Endothelial cell of umbilical vein (primary cell): Measurements from ENCODE around the gene INPP5A. TPM values are rescaled to one million over a fixed set of nuclear protein-coding genes. Genes with fewer than 3 reads are reported as not detected.

Source experiments
- BruUV-seq: library from RNA; stranded (reverse); fragments of 400-500 nt; replicated peaks from 2 replicates; lab custom pipeline; 2021; lab: Mats Ljungman, UMichigan
- CTCF ChIA-PET: fragments of 300-600, 350-600 bp; sonication (Branson Sonifier 250); formaldehyde crosslinking; loops from one replicate; lab custom pipeline; 2021; ENCODE audit warnings: antibody characterized with exemption, inconsistent platforms; lab: Charles Lee
- POLR2A ChIA-PET: fragments of 300-600, 350-600 bp; sonication (Branson Sonifier 250); formaldehyde crosslinking; loops from one replicate; lab custom pipeline; 2021; ENCODE audit warnings: antibody characterized with exemption, inconsistent platforms; lab: Charles Lee
- DNase-seq: peaks from one replicate; pipeline ENCODE4 v3.0.0-alpha.2; 2011; ENCODE audit warnings: low read depth, low spot score
- FAIRE-seq: peaks from 2 replicates; lab custom pipeline; 2011; peaks lifted over from hg19 to GRCh38; lab: Jason Lieb, UNC
- H2AFZ ChIP-seq: 2 replicates; pipeline ENCODE4 v1.6.0; 2012; ENCODE audit warnings: low read depth, low read length, control low read depth, inconsistent platforms
- H3K27ac ChIP-seq: 2 replicates; pipeline ENCODE4 v1.5.1; 2011; ENCODE audit warnings: low read depth, mild to moderate bottlenecking, control low read depth, low read length, moderate library complexity; ENCODE audit not compliant: insufficient read depth
- H3K27me3 ChIP-seq, 2 experiments: 2 replicates each; pipeline versions ENCODE4 v1.6.0 to v1.6.1; 2011; ENCODE audit warnings: low read length in 2 of 2, mixed read lengths in 1 of 2; ENCODE audit not compliant: control insufficient read depth in 2 of 2, insufficient read depth in 2 of 2
- H3K36me3 ChIP-seq, 2 experiments: 2 replicates in 1 of 2; 3 replicates in 1 of 2; pipeline ENCODE4 v1.5.1; 2011; ENCODE audit warnings: low read length in 2 of 2, mild to moderate bottlenecking in 1 of 2, moderate library complexity in 1 of 2; ENCODE audit not compliant: control insufficient read depth in 2 of 2, insufficient read depth in 2 of 2; ENCODE audit errors: extremely low read depth in 1 of 2
- H3K4me1 ChIP-seq: 3 replicates; pipeline ENCODE4 v1.5.1; 2011; ENCODE audit warnings: mild to moderate bottlenecking, low read length; ENCODE audit not compliant: control insufficient read depth, insufficient read depth; ENCODE audit errors: extremely low read depth
- H3K4me2 ChIP-seq: 2 replicates; pipeline ENCODE4 v1.6.1; 2011; ENCODE audit warnings: low read length, control low read depth, mixed read lengths; ENCODE audit not compliant: insufficient read depth
- H3K4me3 ChIP-seq, 3 experiments: fragments of 200-600 bp in 1 of 3; sonication (generic), shearing (Covaris generic) in 1 of 3; replicated peaks in 1 of 3; 2 replicates each; pipeline ENCODE4 v1.5.1; 2011 to 2016; ENCODE audit warnings: control low read depth in 3 of 3, low read length in 3 of 3, mild to moderate bottlenecking in 2 of 3, inconsistent platforms in 1 of 3, low read depth in 1 of 3, moderate library complexity in 1 of 3; ENCODE audit not compliant: insufficient read depth in 1 of 3
- H3K79me2 ChIP-seq: 2 replicates; pipeline ENCODE4 v1.6.0; 2012; ENCODE audit warnings: low read length, inconsistent platforms; ENCODE audit not compliant: control insufficient read depth, insufficient read depth
- H3K9ac ChIP-seq: replicated peaks from 2 replicates; pipeline ENCODE3; 2011; ENCODE audit warnings: low read length, control low read depth; ENCODE audit not compliant: insufficient read depth; ENCODE audit errors: extremely low read depth
- H3K9me1 ChIP-seq: replicated peaks from 3 replicates; pipeline ENCODE4 v1.6.0; 2011; ENCODE audit warnings: mild to moderate bottlenecking, low read length; ENCODE audit not compliant: control insufficient read depth, insufficient read depth; ENCODE audit errors: extremely low read depth
- H3K9me3 ChIP-seq: replicated peaks from 2 replicates; pipeline ENCODE4 v1.5.1; 2012; ENCODE audit warnings: low read length, inconsistent platforms; ENCODE audit not compliant: control insufficient read depth, insufficient read depth
- H4K20me1 ChIP-seq: replicated peaks from 2 replicates; pipeline ENCODE3; 2011; ENCODE audit warnings: mild to moderate bottlenecking, low read length; ENCODE audit not compliant: control insufficient read depth, insufficient read depth; ENCODE audit errors: extremely low read depth
- EZH2 ChIP-seq: IDR thresholded peaks from 2 replicates; pipeline ENCODE4 v1.6.1; 2012; ENCODE audit warnings: borderline replicate concordance, low read depth, mild to moderate bottlenecking, moderate library complexity, low read length, inconsistent platforms; ENCODE audit not compliant: severe bottlenecking
- FOS ChIP-seq: IDR thresholded peaks from 2 replicates; pipeline ENCODE4 v1.6.1; 2011; ENCODE audit warnings: mild to moderate bottlenecking, low read length, moderate library complexity, borderline replicate concordance; ENCODE audit not compliant: insufficient read depth
- GATA2 ChIP-seq: IDR thresholded peaks from 2 replicates; pipeline ENCODE4 v1.7.0; 2011; ENCODE audit warnings: low read depth, mild to moderate bottlenecking, moderate library complexity, mixed read lengths, low read length; ENCODE audit not compliant: insufficient read length, insufficient read depth
- JUN ChIP-seq: IDR thresholded peaks from 2 replicates; pipeline ENCODE4 v1.6.1; 2011; ENCODE audit warnings: borderline replicate concordance, low read depth; ENCODE audit not compliant: insufficient read length, insufficient read depth
- MYC ChIP-seq: IDR thresholded peaks from one replicate; pipeline ENCODE4 v1.6.1; 2011; ENCODE audit warnings: mild to moderate bottlenecking, low read depth, low read length
- POLR2A ChIP-seq: IDR thresholded peaks from 2 replicates; pipeline ENCODE4 v1.6.1; 2012; ENCODE audit warnings: low read depth, mild to moderate bottlenecking, control low read depth, low read length
- POLR2AphosphoS5 ChIP-seq: IDR thresholded peaks from 2 replicates; pipeline ENCODE4 v1.6.1; 2012; ENCODE audit warnings: low read depth, mild to moderate bottlenecking, control low read depth, low read length, moderate library complexity; ENCODE audit not compliant: insufficient read depth
- dilution Hi-C: fragments of 300-500 bp; cut with MboI; formaldehyde crosslinking; loops from one replicate; pipeline ENCODE4 v1.15.0; 2019; ENCODE audit warnings: low sequenced_read_pairs; ENCODE audit not compliant: extremely low pct_ligation_motif_present
- intact Hi-C: fragments of 100-400 bp; cut with micrococcal nuclease; formaldehyde crosslinking; loops from one replicate; pipeline ENCODE4 v1.10.0; 2022
- polyA plus RNA-seq, 4 experiments: library from polyadenylated mRNA; depleted of rRNA in 3 of 4; stranded (reverse) in 3 of 4; unstranded in 1 of 4; fragments of >200 nt; gene quantifications; 2 replicates each; pipeline versions ENCODE4 v1.2.1 to v1.2.3, GENCODE V29; 2011 to 2012; ENCODE audit warnings: missing spikeins in 1 of 4
- total RNA-seq: library from RNA; stranded (reverse); gene quantifications from 2 replicates; pipeline ENCODE4 v1.2.3, GENCODE V29; 2021
- TF ChIP-seq, protein P1 (sequence below): IDR thresholded peaks from 2 replicates; pipeline ENCODE4 v1.6.1; 2011; ENCODE audit not compliant: insufficient read depth, insufficient read length
- TF ChIP-seq, protein P2 (sequence below), 2 donors: IDR thresholded peaks; 1 replicate in 1 of 2; 2 replicates in 1 of 2; pipeline ENCODE4 v1.5.1; 2011; ENCODE audit warnings: low read length in 2 of 2, mild to moderate bottlenecking in 2 of 2, moderate library complexity in 2 of 2, control low read depth in 1 of 2, inconsistent platforms in 1 of 2, low read depth in 1 of 2; ENCODE audit not compliant: insufficient read depth in 1 of 2; ENCODE audit errors: extremely low read depth in 1 of 2

The INPP5A gene
- total and polyA plus RNA-seq, 2 donors (not counting 3 experiments of a cell fraction or from before 2014, with no cell fraction given): 22.9 to 33.2 TPM

DNA sequence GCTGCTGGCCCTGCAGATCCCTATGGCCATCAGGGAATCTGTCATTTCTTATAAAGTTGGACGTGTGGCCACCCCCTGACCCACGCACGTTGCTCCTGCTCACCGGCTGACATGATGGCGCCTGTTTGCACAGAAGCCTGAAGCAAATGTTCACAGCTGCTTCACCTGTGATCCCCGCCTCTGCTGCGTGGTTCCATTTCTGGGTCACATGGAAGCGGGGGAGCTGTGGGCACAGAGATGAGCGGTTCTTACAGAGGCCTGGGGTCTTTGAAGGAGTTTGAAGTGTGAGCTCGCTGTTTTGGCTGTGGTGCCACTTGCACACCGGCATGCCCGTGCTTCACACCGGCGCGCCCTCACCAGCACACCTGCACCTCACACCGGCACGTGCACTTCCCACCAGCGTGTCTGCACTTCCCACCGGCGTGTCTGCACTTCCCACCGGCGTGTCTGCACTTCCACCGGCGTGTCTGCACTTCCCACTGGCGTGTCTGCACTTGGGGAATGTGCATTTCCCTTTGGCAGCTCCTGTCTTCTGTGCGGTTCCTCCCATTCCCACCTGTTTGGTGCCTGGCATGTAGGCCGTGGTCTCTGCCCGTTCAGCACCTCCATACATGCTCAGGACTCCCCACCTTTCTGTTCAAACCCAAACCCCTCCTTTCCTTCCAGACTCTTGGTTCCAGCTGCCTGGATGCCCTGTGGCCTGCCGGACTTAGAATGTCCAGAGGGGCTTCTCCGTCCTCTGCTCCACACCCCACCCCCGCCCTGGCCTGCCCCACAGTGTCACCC is 86.7 kb downstream of the INPP5A start:
- intact Hi-C loops: no loop called here
- H3K4me1 ChIP-seq: peaks cover 12% of the 10 kb centered on the region
- DNase-seq (no peak), FAIRE-seq (no peak)
- no peak overlapping the region for H2AFZ ChIP-seq
- no peaks in the 10 kb centered on the region for H4K20me1 ChIP-seq
- no peak overlapping the region for H3K4me2 ChIP-seq
- ChIA-PET CTCF (interaction anchor here (0.7 to 2.6 kb wide), 3 partner anchors 10 to 164 kb away, joined by 4 to 9 read pairs (median 4); no protein-coding TSS in a partner anchor), POLR2A (no interaction called here)
- H3K9ac ChIP-seq: no peak overlapping the region
- no peaks in the 10 kb centered on the region for H3K9me1 ChIP-seq
- dilution Hi-C loops: no loop called here
- H3K9me3 ChIP-seq: no peaks in the 10 kb centered on the region
- no peak overlapping the region for H3K4me3 ChIP-seq
- H3K27me3 ChIP-seq: no peaks in the 10 kb centered on the region
- BruUV-seq: no TSS peak
- no peak overlapping the region for H3K27ac ChIP-seq
- H3K36me3 ChIP-seq: no peaks in the 10 kb centered on the region
- no peaks in the 10 kb centered on the region for H3K79me2 ChIP-seq
- TF ChIP-seq POLR2AphosphoS5 (no peak), JUN (no peak), GATA2 (no peak), FOS (no peak), POLR2A (no peak), MYC (no peak), EZH2 (no peak)
- TF ChIP-seq, protein P1, sequence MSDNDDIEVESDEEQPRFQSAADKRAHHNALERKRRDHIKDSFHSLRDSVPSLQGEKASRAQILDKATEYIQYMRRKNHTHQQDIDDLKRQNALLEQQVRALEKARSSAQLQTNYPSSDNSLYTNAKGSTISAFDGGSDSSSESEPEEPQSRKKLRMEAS: no peak
- TF ChIP-seq, protein P2, sequence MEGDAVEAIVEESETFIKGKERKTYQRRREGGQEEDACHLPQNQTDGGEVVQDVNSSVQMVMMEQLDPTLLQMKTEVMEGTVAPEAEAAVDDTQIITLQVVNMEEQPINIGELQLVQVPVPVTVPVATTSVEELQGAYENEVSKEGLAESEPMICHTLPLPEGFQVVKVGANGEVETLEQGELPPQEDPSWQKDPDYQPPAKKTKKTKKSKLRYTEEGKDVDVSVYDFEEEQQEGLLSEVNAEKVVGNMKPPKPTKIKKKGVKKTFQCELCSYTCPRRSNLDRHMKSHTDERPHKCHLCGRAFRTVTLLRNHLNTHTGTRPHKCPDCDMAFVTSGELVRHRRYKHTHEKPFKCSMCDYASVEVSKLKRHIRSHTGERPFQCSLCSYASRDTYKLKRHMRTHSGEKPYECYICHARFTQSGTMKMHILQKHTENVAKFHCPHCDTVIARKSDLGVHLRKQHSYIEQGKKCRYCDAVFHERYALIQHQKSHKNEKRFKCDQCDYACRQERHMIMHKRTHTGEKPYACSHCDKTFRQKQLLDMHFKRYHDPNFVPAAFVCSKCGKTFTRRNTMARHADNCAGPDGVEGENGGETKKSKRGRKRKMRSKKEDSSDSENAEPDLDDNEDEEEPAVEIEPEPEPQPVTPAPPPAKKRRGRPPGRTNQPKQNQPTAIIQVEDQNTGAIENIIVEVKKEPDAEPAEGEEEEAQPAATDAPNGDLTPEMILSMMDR (IDR thresholded peaks at IDR 0.05; ENCODE audit: extremely low read depth in 1 of 2, insufficient read depth in 1 of 2, low read depth in 1 of 2, low read length in 2 of 2): no peak
